SHP77 treated with DMSO at 0.1 percent for 48 hours (cell line): Measurements from ENCODE around the gene FAM170A.

Experiments
- DNase-seq: peaks from one replicate; lab custom pipeline; 2025; lab: John Stamatoyannopoulos, UW

The FAM170A gene, protein sequence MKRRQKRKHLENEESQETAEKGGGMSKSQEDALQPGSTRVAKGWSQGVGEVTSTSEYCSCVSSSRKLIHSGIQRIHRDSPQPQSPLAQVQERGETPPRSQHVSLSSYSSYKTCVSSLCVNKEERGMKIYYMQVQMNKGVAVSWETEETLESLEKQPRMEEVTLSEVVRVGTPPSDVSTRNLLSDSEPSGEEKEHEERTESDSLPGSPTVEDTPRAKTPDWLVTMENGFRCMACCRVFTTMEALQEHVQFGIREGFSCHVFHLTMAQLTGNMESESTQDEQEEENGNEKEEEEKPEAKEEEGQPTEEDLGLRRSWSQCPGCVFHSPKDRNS

DNA sequence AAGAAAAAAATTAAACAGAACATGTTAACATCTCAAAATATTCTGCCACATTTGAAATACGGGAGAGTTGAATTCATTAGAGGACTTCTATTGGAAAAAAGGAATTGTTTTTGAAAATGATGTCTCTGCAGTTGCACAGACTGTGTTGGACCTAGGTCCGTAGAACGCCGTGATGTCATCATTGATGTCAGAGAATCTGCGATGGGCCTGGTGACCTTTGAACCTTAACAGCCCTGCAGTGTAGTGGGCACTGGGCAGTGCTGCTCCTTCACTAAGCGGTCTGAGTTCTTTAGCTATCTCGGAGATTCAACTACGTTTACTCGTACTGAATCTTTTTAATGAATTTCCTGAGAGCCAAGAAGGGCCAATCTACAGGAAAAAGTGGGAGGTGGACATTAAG is at the start of gene FAM170A:
FAM170A (plus strand) TSS at position 220 of the 400 bp plus-strand sequence. CDS start 211 bp downstream, outside the sequence.
- DNase-seq = no peak

DNA sequence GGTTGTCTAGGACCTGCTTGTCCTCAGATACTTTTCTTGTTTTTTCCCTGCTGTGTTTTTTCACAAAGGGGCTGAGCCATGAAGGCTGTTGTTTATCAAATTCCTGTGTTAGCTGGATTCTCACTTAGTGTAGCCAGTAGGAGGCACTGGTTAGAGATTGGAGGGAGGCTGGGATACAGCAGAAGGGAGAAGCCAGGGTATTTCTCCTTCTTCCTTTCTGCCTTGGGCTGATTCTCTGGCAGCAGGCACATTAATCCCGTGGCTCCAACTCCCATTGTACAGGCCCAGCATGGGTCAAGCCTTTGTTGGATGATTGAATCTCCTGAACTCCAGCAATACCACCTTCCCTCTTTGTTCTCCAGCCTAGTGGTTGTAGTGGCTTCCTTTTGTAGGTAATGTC is 46.4 kb upstream of the FAM170A start:
- no peak for DNase-seq

DNA sequence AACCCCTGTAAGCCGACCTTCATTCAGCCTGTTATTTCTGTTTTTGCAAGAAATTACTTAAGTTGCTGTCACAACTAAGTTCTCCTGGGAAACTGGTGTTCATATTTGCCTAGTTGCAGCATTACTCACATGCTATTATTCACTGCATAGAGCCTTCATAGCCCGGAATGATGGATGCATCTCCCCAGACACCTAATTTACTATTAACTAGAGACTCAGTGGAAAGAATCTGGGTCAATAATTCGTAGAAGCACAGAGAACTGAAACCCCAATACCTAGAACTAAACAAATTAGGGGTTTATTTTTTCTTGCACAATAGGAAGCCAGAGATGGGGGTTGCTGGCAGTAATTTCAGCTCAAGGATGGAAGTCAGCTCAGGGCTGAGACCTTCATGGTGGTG is 45.7 kb upstream of the FAM170A start:
- DNase-seq = no peak

DNA sequence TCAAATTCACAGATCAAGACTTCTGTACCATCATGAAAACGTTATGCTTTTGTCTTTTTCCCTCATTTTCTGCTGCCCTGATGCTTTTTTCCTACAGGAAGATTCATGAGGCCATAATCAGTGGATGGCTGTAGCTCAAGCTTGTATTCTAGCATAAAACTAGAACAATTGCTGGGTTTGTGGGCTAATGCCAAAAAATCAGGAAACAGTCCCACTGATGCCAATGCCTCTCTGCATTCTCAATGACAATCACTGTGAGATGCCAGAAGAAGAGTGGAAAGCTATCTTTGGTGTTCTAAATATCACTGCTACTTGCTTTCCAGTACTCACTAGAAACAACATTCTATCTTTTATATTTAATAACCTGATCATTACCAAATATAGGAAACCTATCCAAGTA is 33.3 kb upstream of the FAM170A start:
- no peak for DNase-seq

DNA sequence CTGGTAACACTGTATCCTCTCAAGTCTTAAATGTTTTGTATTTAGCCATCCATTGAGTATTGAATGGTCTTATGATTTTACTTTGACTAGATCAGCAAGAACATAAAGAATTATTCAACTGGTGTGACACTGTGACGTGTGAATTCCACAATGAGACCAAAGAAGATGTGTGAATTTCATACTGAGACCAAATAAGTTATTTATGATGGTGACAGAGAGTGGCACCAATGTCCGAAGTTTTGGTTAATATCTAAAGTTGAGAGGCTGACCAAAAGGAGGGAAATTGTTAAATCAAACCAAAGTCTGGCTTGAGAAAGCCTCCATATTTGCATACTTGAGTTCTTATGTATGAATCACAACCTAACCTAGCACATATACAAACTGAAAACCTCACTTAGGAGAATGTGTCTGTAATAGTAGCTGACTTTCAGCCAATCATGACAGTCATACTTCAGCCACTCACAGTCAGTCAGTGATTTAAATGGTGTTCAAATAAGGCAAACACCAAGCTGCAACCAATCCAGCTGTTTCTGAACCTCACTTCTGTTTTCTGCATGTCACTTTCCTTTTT is 31.5 kb upstream of the FAM170A start:
- DNase-seq = no peak

DNA sequence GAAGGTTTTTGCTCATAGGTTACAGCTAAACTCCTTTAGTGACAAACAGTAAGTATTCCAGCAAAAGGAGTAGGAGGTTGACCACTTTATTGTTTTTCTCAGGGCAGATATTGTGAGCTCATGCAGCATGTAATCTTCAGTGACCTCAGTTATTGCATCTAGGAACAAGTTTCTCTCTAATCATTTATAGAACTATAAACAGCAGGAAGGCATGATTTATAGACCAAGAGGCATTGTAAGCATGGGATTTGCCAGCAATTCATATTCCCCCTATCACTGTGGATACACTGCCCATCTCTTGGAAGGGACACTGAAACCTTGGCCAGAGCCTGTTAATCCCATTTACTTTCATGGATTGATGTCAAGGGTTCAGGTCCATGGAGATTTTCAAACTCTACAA is 15.4 kb upstream of the FAM170A start:
- no peak for DNase-seq

DNA sequence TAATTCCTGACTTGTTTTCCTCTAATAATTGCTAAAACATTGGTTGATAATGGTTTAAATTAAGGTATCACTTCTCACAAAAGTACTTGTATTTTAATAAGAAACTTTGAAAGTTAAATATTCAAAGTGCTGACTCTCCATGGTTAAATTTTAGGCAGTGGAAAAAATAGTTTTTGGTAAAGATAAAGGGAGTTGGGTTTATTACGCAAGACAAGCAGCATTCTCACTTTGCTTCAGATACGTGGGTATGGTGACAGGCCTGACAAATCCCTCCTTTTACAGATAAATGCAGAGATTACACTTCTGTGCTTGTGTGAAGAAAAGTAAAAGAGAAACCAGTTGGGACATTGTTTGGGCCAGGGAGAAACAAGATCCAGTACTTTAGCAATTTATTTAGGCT is 14.5 kb upstream of the FAM170A start:
- no peak for DNase-seq

DNA sequence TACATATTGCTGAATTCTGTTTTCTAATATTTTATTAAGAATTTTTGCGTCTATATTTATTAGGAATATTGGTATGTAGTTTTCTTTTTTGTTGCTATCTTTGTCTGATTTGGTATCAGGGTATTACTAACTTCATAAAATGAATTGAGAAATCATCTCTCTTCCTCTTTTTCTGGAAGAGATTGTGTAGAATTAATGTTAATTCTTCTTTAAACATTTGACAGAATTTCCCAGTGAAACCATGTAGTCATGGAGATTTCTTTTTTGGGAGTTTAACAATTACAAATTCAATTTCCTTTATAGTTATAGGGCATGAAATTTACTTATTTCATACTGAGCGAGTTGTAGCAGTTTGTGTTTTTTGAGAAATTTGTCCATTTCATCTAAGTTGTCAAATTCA is 3.3 kb upstream of the FAM170A start:
- DNase-seq = no peak

DNA sequence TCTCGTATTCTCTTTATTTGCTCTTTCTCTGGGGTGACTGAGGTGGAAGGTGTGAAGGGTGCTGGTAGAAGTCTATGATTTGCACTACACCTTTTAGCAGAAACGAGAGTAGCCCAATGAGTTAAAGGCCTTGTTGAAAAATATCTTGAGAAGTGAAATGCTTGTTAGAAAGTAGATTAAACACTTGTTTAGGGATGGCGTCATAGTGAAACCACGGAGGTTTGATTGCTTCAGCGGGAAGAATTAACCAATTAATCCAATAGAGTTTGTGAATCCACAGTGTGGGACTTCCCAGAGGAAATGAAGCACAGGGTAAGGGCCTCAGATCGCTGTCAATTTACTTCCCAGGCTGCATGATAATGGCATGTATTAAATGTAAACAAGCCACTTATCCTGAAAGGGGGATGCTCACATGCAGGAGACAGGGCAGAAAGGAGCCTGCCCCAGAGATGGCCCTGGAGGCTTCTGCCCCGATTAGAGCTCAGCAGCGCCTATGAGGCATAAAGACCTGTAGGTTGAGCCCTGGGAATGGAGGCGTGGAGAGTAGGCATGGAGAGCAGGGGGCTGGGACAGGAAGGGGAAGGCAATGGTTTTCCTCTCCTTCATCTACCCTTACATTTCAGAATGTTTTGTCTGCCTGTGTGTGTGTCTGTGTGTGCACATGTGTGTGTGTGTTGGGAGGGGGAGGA is 1.5 kb downstream of the FAM170A start:
- no peak for DNase-seq

GRCh38 chr5:119631660-119632059 is 2.3 kb downstream of the FAM170A start:
- no peak for DNase-seq

DNA sequence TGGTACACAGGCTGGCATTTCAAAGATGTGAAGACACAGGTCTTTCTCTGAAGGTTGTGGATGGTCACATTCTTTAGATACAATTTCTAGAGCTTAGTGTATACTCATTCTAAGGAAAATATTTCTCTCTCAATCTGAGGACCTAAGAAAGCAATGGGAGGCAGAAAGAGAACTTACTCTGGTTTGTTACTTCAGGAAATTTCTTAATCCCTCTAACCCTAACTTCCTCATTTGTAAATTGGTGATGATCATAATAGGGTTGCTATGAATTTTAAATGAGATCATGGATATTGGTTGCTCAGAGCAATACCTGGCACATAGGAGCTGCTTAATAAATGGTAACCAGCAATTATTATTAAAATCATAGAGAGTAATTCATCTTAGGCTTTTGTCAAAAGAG is 22.1 kb downstream of the FAM170A start:
- no peak for DNase-seq

- no peak for DNase-seq
Observed at GRCh38 chr5:119655061-119655460, 25.7 kb downstream of the FAM170A start.

- no peak for DNase-seq
Observed at GRCh38 chr5:119656023-119656422, 26.7 kb downstream of the FAM170A start.

DNA sequence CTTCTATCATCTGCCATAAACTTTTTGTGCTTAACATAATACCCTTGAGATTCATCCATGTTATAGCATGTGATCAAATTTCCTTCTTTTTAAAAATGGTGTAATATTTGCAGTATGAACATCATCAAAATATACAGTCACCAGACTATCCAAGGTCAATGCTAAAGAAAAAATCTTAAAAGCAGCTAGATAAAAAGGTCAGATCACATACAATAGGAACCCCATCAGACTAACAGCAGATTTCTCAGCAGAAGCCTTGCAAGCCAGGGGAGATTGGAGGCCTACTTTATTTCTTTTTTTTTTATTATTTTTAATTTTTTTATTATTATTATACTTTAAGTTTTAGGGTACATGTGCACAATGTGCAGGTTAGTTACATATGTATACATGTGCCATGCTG is 37.2 kb downstream of the FAM170A start:
- no peak for DNase-seq

DNA sequence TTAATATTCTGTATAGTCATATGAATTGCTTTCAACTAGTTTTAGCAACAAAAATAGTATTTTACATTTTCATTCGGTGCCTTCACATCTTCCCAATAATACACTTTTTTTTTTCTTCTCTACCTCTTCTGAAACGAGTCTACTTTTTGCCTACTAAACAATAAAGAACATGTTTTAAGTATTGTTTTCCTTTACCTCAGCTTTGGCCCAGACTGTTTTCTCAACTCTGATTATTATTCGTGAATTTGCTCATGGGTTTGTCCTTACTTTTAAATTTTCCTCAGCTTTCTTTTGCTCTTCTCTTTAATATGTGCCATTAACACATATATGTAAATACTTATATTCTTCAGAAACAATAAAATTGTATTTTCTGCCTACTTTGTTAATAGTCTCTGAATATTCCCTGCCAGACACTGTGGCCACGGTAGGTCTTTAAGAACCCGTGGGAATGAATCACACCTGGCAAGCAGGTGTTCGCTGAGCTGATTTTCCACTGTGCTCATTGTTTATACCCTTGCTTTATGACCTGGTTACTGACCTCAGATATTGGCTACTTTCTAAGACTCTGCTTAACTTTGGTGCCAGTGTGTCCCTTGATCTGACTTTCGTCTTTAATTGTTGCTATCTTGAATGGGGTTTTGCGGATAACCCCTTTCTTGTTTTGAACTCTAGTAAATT is 49.1 kb downstream of the FAM170A start:
- no peak for DNase-seq

DNA sequence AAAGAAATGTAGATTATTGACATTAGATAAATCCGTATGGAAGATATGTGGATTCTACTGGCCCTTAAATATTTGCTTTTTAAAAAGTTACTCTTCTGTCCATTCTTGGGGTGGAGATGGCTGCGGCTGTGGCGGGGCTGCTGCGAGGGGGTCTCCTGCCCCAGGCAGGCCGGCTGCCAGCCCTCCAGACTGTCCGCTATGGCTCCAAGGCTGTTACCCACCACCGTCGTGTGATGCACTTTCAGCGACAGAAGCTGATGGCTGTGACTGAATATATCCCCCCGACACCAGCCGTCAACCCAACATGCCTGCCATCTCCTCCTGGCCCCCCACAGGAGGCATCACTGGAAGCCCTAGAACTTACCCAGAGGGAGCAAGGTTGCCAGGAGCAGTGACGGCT is 50.7 kb downstream of the FAM170A start:
- no peak for DNase-seq

DNA sequence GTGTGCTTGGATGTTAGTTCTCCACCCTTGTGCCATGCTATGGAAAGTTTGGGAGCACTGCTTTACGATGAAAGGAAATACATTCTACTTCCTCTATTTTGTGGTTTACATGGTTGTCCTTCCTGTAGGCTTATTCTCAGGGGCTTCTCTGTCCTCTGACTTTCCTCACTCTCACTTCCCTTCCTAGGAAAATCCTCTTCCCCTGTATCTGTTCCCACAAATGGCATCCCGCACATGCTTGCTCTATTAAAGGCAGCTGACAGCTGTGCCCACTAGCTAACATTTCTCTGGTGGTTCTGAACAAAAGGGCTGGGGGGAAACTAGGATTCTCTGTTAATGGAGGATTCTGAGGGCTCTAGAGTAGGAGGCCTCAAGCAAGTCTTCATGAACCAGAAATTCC is 52.4 kb downstream of the FAM170A start:
- DNase-seq = no peak

DNA sequence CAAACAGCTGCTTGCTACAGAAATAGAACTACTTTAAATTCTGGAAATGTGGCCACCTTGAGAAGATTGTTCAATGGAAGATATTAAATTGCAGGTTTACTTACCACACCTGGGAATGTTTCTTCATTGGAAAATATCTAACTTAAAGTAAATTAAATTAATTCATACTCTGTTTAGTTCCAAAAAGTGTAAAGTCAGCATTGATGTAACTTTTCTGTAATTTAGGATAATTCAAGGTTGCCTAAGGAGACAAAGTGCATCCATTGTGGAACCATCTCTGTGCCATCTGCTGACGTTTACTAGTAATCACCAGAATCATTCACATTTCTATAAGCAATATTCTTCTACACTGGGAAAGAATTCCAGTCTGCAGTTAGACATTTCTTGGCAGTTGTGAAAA is 53.0 kb downstream of the FAM170A start:
- DNase-seq = no peak
